Fibroblast of mammary gland (primary cell): ENCODE measurements around the gene SF3B5.

Source experiments
- DNase-seq: peaks from one replicate; pipeline ENCODE4 v3.0.0-alpha.2; 2010; ENCODE audit warnings: low read depth
- H3K4me3 ChIP-seq: 2 replicates; pipeline ENCODE4 v1.5.1; 2011; ENCODE audit warnings: low read depth, mild to moderate bottlenecking, low read length, moderate library complexity; ENCODE audit not compliant: control insufficient read depth
- TF ChIP-seq, protein P1 (sequence below): conservative IDR thresholded peaks from 2 replicates; pipeline ENCODE4 v1.5.1; 2011; ENCODE audit warnings: low read depth, low read length, inconsistent platforms; ENCODE audit not compliant: control insufficient read depth, insufficient read depth

SF3B5 gene

DNA sequence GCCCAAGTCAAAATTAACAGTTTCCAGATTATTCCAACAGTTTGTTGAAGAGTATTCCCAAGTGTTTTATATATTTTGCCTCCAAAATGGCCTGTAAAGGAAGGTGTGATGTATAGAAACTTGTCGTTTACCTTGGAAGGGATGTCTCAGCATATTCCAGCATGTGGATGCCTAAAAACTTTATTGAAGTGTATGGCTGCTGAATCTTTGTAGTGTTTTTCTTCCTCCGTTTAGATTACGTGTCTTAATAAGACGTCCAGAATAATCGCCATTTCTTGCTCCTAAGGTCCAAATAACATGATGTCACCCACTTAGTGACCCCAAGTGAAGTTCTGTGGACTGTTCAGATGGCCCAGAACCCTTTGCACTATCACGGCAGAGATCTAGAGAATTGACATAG lies 18.0 kb upstream of the SF3B5 start:
- TF ChIP-seq, protein P1, sequence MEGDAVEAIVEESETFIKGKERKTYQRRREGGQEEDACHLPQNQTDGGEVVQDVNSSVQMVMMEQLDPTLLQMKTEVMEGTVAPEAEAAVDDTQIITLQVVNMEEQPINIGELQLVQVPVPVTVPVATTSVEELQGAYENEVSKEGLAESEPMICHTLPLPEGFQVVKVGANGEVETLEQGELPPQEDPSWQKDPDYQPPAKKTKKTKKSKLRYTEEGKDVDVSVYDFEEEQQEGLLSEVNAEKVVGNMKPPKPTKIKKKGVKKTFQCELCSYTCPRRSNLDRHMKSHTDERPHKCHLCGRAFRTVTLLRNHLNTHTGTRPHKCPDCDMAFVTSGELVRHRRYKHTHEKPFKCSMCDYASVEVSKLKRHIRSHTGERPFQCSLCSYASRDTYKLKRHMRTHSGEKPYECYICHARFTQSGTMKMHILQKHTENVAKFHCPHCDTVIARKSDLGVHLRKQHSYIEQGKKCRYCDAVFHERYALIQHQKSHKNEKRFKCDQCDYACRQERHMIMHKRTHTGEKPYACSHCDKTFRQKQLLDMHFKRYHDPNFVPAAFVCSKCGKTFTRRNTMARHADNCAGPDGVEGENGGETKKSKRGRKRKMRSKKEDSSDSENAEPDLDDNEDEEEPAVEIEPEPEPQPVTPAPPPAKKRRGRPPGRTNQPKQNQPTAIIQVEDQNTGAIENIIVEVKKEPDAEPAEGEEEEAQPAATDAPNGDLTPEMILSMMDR = no peak
- no peak overlapping the region for H3K4me3 ChIP-seq
- DNase-seq = no peak

DNA sequence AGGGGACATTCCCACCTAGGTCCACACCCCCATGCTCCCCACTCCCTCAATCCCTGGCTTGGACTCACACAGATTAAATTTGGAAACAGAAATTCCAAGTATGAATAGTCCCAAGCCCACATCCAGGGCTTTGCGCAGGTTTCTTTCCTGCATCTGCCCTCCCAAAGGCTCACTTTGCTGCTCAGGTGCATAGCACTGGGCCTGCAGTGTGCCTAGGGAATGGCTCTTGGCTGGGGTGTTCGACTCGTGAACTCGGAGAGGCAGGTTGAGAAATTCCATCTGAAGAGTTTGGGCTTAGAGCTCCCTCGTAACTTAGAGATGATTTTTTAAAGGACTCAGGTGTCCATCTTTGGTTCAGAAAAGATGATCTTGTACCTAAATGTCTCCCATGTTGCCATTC lies 14.8 kb upstream of the SF3B5 start:
- TF ChIP-seq, protein P1 = no peak
- DNase-seq = no peak
- no peak overlapping the region for H3K4me3 ChIP-seq

DNA sequence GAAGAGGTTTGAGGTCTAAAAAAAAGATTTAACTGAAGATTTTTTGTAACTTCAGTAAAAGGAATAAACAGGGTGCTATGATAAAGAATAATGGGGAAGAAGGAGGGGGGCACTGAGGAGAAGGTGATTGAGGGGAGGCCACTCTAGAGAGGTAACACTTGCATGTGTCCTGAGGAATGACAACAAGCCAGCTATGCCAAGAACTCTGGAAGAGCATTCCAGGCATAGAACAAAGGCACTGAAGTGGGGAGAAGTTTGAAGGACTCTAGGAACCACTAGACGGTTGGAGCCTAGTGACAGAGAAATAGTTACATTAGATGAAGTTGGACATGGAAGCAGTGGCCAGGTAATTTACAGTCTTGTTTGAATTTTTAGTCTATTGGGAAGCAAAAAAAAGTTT lies 10.8 kb upstream of the SF3B5 start:
- TF ChIP-seq, protein P1 = no peak
- DNase-seq = no peak
- no peak overlapping the region for H3K4me3 ChIP-seq

DNA sequence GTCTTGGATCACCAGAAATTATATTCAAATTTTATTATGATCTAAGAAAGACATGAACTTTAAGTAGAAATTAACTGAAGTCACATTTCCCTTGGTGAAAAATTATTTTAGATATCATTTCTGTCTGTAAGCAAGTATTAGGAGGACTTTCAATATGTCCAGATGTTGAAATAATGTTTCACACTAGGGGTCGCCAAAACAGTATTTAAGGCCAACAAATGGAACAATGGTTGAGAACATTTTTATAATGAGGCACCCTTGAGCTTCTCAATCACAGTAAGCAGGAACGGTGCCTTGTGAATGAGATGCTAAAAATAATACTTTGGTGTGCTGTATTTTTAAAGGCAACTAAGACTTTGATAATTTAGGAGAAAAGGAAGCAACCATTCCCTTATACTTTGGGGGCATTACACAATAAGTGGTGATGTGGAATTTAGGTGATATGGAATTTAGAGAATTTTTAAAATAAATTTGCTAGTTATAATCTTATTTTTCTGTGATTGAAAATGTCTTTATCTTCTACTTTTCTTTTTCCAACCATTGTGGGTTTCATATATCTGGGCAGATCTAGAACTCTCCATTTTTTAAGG lies 9.6 kb upstream of the SF3B5 start:
- TF ChIP-seq, protein P1 = peak; percentile 77
- peak; percentile 82 for DNase-seq
- H3K4me3 ChIP-seq = no peak overlapping the region

DNA sequence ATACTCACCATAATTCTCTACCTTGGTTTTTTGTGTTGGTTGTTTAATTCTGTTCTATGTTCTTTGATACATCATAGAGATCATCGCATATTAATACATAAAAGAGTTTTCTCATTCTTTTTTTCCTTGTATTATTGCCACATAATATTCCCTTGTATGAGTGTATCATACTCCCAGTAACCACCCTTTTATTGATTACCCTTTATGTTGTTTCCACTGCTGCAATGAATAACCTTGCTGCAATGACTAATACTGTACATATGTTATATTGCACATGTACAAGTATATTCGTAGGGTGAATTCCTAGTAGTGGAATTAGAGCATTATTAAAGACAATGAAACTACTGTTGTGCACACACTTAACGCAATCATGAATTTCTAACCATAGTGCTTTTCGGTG lies 9.1 kb upstream of the SF3B5 start:
- DNase-seq = no peak
- TF ChIP-seq, protein P1 = no peak
- no peak overlapping the region for H3K4me3 ChIP-seq

DNA sequence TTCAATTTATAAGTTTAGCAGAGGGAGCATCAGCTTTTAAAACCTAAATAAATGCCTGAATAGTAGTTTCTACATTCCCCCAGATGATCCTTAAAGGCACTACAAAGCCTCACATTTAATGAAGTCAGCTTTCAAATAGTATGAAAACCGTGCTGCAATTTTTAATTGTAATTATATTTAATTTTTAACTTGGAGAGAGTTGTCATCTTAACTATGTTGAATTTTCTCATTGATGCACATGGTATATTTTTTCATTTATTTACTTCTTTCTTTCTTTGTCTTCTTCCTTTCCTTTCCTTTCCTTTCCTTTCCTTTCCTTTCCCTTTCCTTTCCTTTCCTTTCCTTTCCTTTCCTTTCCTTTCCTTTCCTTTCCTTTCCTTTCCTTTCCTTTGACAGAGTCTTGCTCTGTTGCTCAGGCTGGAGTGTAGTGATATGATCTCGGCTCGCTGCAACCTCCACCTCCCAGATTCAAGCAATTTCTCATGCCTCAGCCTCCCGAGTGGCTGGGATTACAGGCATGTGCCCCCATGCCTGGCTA lies 7.7 kb upstream of the SF3B5 start:
- TF ChIP-seq, protein P1 = no peak
- DNase-seq = no peak
- no peak overlapping the region for H3K4me3 ChIP-seq
